GM18873 (cell line): Measurements from ENCODE around the gene PSD.

ENCODE experiments used
- ATAC-seq: cut with Tn5 transposase; IDR thresholded peaks from one replicate; pipeline ENCODE4 v1.9.1; 2021; ENCODE audit warnings: mild to moderate bottlenecking, moderate library complexity, moderate number of reproducible peaks; ENCODE audit not compliant: unreplicated experiment, low FRiP score

PSD gene

DNA sequence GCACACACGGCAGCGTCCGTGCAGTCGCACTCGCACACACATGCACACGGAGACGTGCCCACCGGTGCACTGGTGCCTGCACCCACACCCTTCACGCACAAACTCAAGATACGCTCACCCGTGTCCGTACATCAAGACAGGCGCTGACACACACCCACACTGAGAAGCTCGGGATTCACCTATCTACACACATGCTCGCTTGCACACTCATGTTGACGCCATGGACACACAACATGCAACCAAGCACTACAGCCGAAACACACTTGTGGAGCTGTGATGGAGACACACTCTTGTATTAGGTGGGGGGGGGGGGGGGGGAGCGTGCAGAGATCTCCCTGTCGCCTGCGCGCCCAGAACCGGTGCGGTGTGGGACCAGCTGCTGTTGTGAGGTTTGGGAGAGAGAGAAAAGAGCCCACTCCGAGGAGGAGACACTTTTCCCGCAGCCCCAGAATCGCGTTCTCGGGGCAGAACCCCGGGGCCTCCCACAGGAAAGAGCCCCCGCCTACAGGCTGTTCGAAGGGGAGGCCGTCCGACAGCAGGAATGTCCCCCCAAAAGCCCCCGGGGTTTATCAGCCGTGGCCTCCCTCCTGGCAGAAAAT lies 23.7 kb downstream of the PSD start:
- ATAC-seq = no peak

DNA sequence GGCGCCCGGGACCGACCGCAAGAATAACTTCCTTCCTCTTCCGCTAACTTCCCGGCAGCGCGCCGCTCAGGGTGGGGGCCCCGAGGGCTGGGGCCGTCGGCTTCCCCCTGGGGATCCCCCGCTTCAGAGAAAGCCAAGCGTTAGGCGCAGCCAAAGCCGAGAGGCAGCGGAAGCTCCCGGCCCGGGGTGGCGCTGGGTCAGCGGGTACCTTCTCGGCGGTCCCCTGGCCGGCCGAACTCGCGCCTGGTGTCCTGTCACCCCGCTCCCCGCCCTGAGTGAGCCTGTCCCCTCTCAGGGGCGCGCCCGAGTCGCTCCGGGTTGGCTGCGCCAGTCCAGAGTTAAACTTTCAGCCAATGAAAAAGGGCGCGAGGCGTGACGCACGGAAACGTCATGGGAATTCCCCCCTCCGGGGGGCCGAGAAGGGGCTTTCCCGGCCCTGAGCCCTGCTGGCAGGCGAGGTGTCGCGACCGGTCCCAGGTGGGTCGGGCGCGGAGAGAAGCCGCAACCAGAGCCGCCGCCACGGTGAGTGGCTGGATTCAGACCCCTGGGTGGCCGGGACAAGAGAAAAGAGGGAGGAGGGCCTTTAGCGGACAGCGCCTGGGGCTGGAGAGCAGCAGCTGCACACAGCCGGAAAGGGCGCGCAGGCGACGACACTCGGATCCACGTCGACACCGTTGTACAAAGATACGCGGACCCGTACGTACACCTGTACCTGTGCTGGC lies 24.3 kb downstream of the PSD start:
- ATAC-seq = peak; percentile 77

GRCh38 chr10:102393411-102394078 lies 25.0 kb downstream of the PSD start:
- no peak for ATAC-seq

DNA sequence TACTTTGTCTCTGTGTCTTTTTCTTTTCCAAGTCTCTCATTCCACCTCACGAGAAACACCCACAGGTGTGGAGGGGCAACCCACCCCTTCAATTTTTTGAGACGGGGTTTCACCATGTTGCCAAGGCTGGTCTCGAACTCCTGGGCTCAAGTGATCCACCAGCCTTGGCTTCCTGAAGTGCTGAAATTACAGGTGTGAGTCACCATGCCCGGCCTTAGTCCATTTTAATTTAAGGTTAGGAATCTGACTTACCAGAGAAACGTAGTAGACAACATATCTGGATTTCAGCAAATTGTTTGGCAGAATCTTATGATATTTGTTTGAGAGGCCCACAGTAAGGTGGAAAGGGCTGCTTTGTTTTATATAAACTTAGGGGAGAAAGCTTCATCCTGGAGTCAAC lies 26.3 kb downstream of the PSD start:
- ATAC-seq = no peak

DNA sequence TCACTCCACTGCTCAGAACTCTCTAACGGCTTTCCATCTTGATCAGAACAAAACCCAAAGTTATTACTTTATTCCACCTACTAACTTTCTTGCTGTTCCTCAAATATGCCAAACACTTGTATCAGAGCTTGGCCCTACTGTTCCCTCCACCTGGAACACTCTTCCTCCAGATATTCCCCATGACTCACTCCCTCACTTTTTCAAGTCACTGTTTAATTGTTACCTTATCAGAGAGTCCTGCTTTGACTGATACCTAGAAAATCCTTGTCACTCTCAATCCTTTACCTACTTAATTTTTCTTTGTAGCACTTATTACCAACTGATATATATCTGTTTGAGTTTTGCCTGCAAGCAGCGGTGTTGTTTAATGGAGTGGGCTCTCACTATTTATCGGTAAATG lies 28.7 kb downstream of the PSD start:
- ATAC-seq = no peak

GRCh38 chr10:102384606-102385429 lies 33.8 kb downstream of the PSD start:
- ATAC-seq = no peak

DNA sequence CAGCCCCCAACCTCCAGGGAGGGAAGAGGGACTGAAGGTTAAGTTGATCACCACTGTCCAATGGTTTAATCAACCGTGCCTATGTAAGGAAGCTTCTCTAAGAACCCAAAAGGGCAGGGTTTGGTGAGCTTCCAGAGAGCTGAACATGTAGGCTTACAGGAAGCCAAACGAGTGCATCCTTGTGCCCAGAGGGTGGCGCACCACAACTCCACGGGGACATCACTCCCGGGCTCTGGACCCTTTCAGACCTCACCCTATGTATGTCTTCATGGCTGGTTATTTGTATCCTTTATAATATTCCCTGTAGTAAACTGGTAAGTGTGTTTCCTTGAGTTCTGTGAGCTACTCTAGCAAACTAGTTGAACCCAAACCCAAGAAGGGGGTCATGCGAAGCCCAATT lies 34.5 kb downstream of the PSD start:
- no peak for ATAC-seq

GRCh38 chr10:102382871-102383270 lies 35.7 kb downstream of the PSD start:
- ATAC-seq = no peak

DNA sequence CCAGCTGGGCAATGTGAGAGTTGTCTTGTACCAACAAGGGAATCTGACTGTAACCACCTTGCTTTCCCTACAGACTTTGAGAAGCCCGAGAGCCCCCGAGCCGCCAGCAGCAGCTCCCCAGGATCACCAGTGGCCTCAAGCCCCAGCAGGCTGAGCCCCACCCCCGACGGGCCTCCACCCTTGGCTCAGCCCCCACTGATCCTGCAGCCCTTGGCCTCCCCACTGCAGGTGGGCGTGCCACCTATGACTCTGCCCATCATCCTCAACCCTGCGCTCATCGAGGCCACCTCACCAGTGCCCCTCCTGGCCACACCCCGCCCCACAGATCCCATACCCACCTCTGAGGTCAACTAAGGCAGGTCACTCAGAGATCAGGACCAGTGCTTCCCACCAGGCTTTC lies 36.6 kb downstream of the PSD start:
- no peak for ATAC-seq

GRCh38 chr10:102379383-102379782 lies 39.2 kb downstream of the PSD start:
- no peak for ATAC-seq

- ATAC-seq = no peak
Observed at GRCh38 chr10:102376901-102377300, 41.7 kb downstream of the PSD start.

DNA sequence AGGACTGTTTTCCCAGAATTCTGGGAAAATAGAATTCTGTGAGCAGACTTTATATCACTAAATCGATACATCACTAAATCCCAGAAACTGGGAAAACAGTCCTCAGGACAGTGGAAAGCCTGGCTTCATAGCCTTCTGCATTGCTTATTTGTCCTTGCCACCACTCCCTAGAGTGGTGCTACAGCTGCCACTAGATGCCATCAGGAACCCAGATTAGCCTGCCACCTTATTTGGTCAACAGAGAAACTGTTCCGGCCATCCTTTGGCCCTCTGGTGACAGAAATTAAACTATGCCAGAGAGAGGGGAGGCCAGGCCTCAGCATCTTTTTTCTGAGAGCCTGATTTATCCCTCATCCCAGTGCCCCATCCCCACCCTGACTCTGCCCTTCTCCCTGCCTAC lies 42.7 kb downstream of the PSD start:
- ATAC-seq = no peak

- no peak for ATAC-seq
Observed at GRCh38 chr10:102375250-102375649, 43.3 kb downstream of the PSD start.

DNA sequence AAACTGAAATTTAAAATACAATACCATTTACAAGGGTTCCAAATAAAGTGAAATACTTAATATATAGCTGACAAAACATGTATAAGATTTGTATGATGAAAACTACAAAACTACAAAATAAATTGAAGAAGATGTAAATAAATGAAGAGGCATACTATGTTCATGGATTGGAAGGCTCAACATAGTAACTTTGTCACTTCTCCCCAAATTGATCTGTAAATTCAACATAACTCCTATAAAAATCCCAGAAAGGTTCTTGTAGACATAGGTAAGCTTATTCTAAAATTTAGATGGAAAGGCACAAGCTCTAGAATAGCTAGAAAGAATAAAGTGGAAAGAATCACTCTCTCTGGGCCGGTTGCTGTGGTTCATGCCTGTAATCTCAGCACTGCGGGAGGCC lies 47.3 kb downstream of the PSD start:
- no peak for ATAC-seq

- ATAC-seq = no peak
Observed at GRCh38 chr10:102368077-102368476, 50.5 kb downstream of the PSD start.

DNA sequence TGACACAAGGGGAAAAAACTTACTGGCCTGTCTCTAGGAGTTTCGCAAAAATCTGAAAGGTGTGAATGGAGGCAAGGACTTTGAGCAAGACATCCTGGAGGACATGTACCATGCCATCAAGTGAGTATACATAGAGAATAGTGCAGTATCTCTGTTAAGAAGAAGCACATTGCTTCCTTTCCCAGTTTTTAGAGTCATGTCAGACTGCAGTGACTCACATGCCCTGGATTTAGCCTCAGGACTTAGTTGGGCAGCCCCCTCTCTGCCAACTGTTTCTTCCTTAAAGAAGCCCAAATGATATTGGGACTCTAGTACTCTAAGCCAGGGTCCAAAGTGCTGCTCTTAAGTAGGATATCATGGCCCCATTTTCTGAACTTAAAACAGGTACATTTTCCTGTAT lies 51.1 kb downstream of the PSD start:
- ATAC-seq = no peak

DNA sequence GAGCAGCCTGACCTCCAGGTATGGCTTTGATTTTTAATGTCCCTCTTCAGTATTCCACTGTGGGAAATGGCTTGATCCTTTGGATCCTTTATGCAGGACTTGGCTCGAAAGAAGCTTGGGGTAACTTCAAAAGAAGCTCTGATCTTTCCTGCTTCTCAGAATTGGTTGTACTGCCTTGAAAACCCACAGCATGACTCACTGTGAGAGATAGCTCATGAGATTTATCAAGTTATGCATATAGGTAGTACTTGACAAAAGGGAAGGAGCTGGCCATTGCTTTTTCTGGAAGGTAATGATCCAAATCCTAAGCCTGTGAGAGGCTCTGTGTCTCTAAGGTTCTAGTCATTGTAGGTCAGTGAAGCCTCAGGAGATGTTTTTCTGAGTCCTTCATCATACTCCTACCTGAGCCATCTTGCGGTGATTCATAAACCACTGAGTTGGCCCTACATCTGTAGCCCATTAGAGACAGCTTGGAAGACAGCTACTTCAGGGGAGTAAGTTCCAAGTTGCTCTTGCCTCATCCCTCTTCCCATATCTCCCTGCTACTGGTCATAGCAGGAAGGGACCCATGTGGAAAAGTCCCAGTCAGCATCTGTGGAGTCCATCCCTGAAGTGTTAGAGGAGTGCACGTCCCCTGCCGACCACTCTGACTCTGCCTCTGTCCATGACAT lies 59.7 kb downstream of the PSD start:
- ATAC-seq = no peak

DNA sequence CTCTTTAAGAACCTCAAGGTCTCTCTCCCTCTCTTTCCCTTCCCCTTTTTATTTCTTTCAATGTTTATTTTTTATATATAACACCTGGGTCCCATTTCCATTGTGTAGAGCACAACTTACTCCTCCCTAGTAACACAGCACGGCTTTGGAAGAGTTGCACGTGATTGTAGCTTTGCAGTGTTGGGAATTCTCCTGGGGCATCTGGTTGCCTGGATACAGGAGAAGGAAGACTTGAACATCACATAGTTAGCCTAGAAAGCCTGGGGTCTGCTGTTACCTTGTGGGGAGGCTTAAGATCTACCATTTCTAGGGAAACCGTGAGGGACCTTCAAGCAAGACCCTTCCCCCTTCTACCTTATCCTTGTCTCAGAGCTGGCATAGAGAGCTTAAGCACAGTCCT lies 64.1 kb downstream of the PSD start:
- no peak for ATAC-seq
